Endothelial cell of umbilical vein (primary cell): ENCODE results near the gene MVD.
A peak's percentile ranks its signal among the peaks of the same experiment; 100 is the strongest.

Experiments
- EZH2 ChIP-seq: IDR thresholded peaks from 2 replicates; pipeline ENCODE4 v1.6.1; 2012; ENCODE audit warnings: borderline replicate concordance, low read depth, mild to moderate bottlenecking, moderate library complexity, low read length, inconsistent platforms; ENCODE audit not compliant: severe bottlenecking
- FOS ChIP-seq: IDR thresholded peaks from 2 replicates; pipeline ENCODE4 v1.6.1; 2011; ENCODE audit warnings: mild to moderate bottlenecking, low read length, moderate library complexity, borderline replicate concordance; ENCODE audit not compliant: insufficient read depth
- GATA2 ChIP-seq: IDR thresholded peaks from 2 replicates; pipeline ENCODE4 v1.7.0; 2011; ENCODE audit warnings: low read depth, mild to moderate bottlenecking, moderate library complexity, mixed read lengths, low read length; ENCODE audit not compliant: insufficient read length, insufficient read depth
- JUN ChIP-seq: IDR thresholded peaks from 2 replicates; pipeline ENCODE4 v1.6.1; 2011; ENCODE audit warnings: borderline replicate concordance, low read depth; ENCODE audit not compliant: insufficient read length, insufficient read depth
- MYC ChIP-seq: IDR thresholded peaks from one replicate; pipeline ENCODE4 v1.6.1; 2011; ENCODE audit warnings: mild to moderate bottlenecking, low read depth, low read length
- POLR2A ChIP-seq: IDR thresholded peaks from 2 replicates; pipeline ENCODE4 v1.6.1; 2012; ENCODE audit warnings: low read depth, mild to moderate bottlenecking, control low read depth, low read length
- POLR2AphosphoS5 ChIP-seq: IDR thresholded peaks from 2 replicates; pipeline ENCODE4 v1.6.1; 2012; ENCODE audit warnings: low read depth, mild to moderate bottlenecking, control low read depth, low read length, moderate library complexity; ENCODE audit not compliant: insufficient read depth
- TF ChIP-seq, protein P1 (sequence below), 2 donors: IDR thresholded peaks; 1 replicate in 1 of 2; 2 replicates in 1 of 2; pipeline ENCODE4 v1.5.1; 2011; ENCODE audit warnings: low read length in 2 of 2, mild to moderate bottlenecking in 2 of 2, moderate library complexity in 2 of 2, control low read depth in 1 of 2, inconsistent platforms in 1 of 2, low read depth in 1 of 2; ENCODE audit not compliant: insufficient read depth in 1 of 2; ENCODE audit errors: extremely low read depth in 1 of 2
- TF ChIP-seq, protein P2 (sequence below): IDR thresholded peaks from 2 replicates; pipeline ENCODE4 v1.6.1; 2011; ENCODE audit not compliant: insufficient read depth, insufficient read length

DNA sequence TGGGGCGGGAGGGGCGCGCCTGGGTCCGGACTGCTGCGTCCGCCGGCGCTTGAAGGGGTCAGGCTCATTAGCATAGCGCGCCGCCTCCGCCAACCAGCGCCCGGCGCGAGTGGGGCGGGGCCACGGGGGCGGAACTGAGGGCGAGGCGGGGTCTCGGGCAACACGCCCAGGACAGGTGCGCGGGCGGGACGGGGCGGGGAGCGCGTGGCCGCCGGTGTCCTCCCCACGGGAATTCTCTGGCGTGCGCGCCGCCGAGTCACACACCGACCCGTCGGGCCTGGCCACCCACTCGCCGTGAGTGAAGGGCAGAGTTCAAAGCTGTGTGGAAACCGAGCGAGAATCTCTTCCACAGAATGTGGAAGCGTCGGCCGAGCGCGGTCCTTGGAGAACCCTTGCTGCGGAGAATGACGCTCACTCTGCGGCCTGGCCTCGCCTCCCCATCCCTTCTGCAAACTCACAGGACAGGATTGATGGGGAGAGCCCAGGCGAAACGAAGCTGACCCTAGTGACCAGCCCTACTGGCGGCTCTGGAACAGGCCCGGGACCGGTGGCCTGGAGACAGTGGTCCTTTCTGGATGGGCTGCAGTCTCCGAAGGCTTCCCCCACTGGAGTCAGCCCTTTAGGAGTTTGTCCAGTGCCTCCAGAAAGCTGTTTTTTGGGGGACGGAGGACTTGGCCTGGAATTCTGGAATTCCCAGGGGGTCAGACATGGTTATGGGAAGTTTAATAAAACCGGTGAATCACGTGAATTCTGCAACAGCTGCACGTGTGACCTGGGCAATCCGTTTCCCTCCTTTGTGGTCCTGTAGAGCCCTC lies 23.8 kb upstream of the MVD start, which contains the start of gene SNAI3:
- TF ChIP-seq, protein P1, sequence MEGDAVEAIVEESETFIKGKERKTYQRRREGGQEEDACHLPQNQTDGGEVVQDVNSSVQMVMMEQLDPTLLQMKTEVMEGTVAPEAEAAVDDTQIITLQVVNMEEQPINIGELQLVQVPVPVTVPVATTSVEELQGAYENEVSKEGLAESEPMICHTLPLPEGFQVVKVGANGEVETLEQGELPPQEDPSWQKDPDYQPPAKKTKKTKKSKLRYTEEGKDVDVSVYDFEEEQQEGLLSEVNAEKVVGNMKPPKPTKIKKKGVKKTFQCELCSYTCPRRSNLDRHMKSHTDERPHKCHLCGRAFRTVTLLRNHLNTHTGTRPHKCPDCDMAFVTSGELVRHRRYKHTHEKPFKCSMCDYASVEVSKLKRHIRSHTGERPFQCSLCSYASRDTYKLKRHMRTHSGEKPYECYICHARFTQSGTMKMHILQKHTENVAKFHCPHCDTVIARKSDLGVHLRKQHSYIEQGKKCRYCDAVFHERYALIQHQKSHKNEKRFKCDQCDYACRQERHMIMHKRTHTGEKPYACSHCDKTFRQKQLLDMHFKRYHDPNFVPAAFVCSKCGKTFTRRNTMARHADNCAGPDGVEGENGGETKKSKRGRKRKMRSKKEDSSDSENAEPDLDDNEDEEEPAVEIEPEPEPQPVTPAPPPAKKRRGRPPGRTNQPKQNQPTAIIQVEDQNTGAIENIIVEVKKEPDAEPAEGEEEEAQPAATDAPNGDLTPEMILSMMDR (IDR thresholded peaks at IDR 0.05; ENCODE audit: extremely low read depth in 1 of 2, insufficient read depth in 1 of 2, low read depth in 1 of 2, low read length in 2 of 2), result no peak
- peak; percentile 57 for TF ChIP-seq POLR2A
- TF ChIP-seq, protein P2, sequence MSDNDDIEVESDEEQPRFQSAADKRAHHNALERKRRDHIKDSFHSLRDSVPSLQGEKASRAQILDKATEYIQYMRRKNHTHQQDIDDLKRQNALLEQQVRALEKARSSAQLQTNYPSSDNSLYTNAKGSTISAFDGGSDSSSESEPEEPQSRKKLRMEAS, result no peak
- TF ChIP-seq JUN, result no peak
- TF ChIP-seq EZH2, result no peak
- no peak for TF ChIP-seq POLR2AphosphoS5
- TF ChIP-seq GATA2, result no peak
- TF ChIP-seq FOS, result no peak
- TF ChIP-seq MYC, result no peak
